Astrocyte (in vitro differentiated cells and primary cell): ENCODE measurements around the gene NPL. TPM values are rescaled to one million over a fixed set of nuclear protein-coding genes. Genes with fewer than 3 reads are reported as not detected.

Experiments
- DNase-seq: peaks from one replicate; pipeline ENCODE4 v3.0.0-alpha.2; 2010; ENCODE audit warnings: low read depth
- FAIRE-seq: peaks from 2 replicates; lab custom pipeline; 2011; peaks lifted over from hg19 to GRCh38; lab: Jason Lieb, UNC
- H2AFZ ChIP-seq: 2 replicates; pipeline ENCODE4 v1.6.0; 2012; ENCODE audit warnings: low read depth, low read length, inconsistent platforms
- H3K27ac ChIP-seq: 2 replicates; pipeline ENCODE4 v1.5.1; 2011; ENCODE audit warnings: low read depth, low read length, inconsistent platforms
- H3K27me3 ChIP-seq: 2 replicates; pipeline ENCODE4 v1.6.0; 2011; ENCODE audit warnings: low read length, inconsistent platforms; ENCODE audit not compliant: insufficient read depth
- H3K36me3 ChIP-seq: 2 replicates; pipeline ENCODE4 v1.5.1; 2011; ENCODE audit warnings: low read length, inconsistent platforms; ENCODE audit not compliant: insufficient read depth
- H3K4me1 ChIP-seq: 2 replicates; pipeline ENCODE4 v1.5.1; 2011; ENCODE audit warnings: low read length, inconsistent platforms; ENCODE audit not compliant: insufficient read depth
- H3K4me2 ChIP-seq: 2 replicates; pipeline ENCODE4 v1.6.0; 2012; ENCODE audit warnings: low read length, inconsistent platforms
- H3K4me3 ChIP-seq: 2 replicates; pipeline ENCODE4 v1.5.1; 2011; ENCODE audit warnings: low read depth, mild to moderate bottlenecking, low read length, inconsistent platforms; ENCODE audit not compliant: insufficient read depth
- H3K79me2 ChIP-seq: 2 replicates; pipeline ENCODE4 v1.6.0; 2012; ENCODE audit warnings: mild to moderate bottlenecking, low read length, inconsistent platforms; ENCODE audit not compliant: insufficient read depth
- H3K9ac ChIP-seq: 2 replicates; pipeline ENCODE4 v1.6.0; 2012; ENCODE audit warnings: mild to moderate bottlenecking, low read length, inconsistent platforms
- H3K9me3 ChIP-seq: 2 replicates; pipeline ENCODE4 v1.5.1; 2012; ENCODE audit warnings: low read depth, mild to moderate bottlenecking, low read length, inconsistent platforms; ENCODE audit not compliant: insufficient read depth
- H4K20me1 ChIP-seq: 2 replicates; pipeline ENCODE4 v1.6.0; 2012; ENCODE audit warnings: low read length, inconsistent platforms; ENCODE audit not compliant: insufficient read depth
- H3K27ac Mint-ChIP-seq: one replicate; pipeline ENCODE4 v1.8.0; 2021; ENCODE audit warnings: mild to moderate bottlenecking, mixed read lengths; ENCODE audit not compliant: unreplicated experiment
- H3K27me3 Mint-ChIP-seq: one replicate; pipeline ENCODE4 v1.8.0; 2021; ENCODE audit warnings: low read depth, mixed read lengths; ENCODE audit not compliant: unreplicated experiment
- H3K36me3 Mint-ChIP-seq: one replicate; pipeline ENCODE4 v1.8.0; 2021; ENCODE audit warnings: low read depth, mixed read lengths; ENCODE audit not compliant: unreplicated experiment
- H3K4me1 Mint-ChIP-seq: one replicate; pipeline ENCODE4 v1.8.0; 2021; ENCODE audit warnings: low read depth, mixed read lengths; ENCODE audit not compliant: unreplicated experiment
- H3K4me3 Mint-ChIP-seq: one replicate; pipeline ENCODE4 v1.8.0; 2021; ENCODE audit warnings: mild to moderate bottlenecking, moderate library complexity, mixed read lengths; ENCODE audit not compliant: unreplicated experiment
- H3K9me3 Mint-ChIP-seq: one replicate; pipeline ENCODE4 v1.8.0; 2021; ENCODE audit warnings: mild to moderate bottlenecking, mixed read lengths; ENCODE audit not compliant: unreplicated experiment
- CTCF ChIP-seq: IDR thresholded peaks from 2 replicates; pipeline ENCODE4 v1.5.1; 2011; ENCODE audit warnings: low read depth, mild to moderate bottlenecking, inconsistent platforms, low read length, moderate library complexity; ENCODE audit not compliant: insufficient read depth
- EZH2 ChIP-seq: IDR thresholded peaks from 2 replicates; pipeline ENCODE4 v1.6.1; 2012; ENCODE audit warnings: mild to moderate bottlenecking, low read length, inconsistent platforms; ENCODE audit not compliant: insufficient read depth
- total RNA-seq: library from RNA; stranded (reverse); gene quantifications from 2 replicates; pipeline ENCODE4 v1.2.1, GENCODE V29; 2021

The NPL gene
- total RNA-seq, 1 donor from 2014 or later, result 3.3 TPM

- H3K9me3 Mint-ChIP-seq, result no peaks in the 10 kb centered on the region
- no peaks in the 10 kb centered on the region for H3K9me3 ChIP-seq
- H3K27ac Mint-ChIP-seq, result no peak overlapping the region
- H3K36me3 Mint-ChIP-seq, result no peaks in the 10 kb centered on the region
- DNase-seq, result no peak
- H3K9ac ChIP-seq, result no peak overlapping the region
- FAIRE-seq, result no peak
- TF ChIP-seq EZH2, result no peak
- TF ChIP-seq CTCF, result no peak
- no peak overlapping the region for H3K4me3 ChIP-seq
- peaks cover 3% of the 10 kb centered on the region for H3K27me3 Mint-ChIP-seq
- peaks cover 2% of the 10 kb centered on the region for H3K4me1 Mint-ChIP-seq
- H3K27me3 ChIP-seq, result no peaks in the 10 kb centered on the region
- H3K79me2 ChIP-seq, result no peaks in the 10 kb centered on the region
- no peaks in the 10 kb centered on the region for H3K36me3 ChIP-seq
- H3K4me2 ChIP-seq, result no peak overlapping the region
- no peak overlapping the region for H3K27ac ChIP-seq
- no peak overlapping the region for H3K4me3 Mint-ChIP-seq
- no peak overlapping the region for H2AFZ ChIP-seq
- no peaks in the 10 kb centered on the region for H4K20me1 ChIP-seq
- no peaks in the 10 kb centered on the region for H3K4me1 ChIP-seq
Observed at GRCh38 chr1:182766881-182767645, 22.5 kb upstream of the NPL start.

- Mint-ChIP-seq H3K36me3 (no peaks in the 10 kb centered on the region), H3K27ac (no peak overlapping the region), H3K4me3 (no peak overlapping the region), H3K27me3 (peaks cover 4% of the 10 kb centered on the region), H3K4me1 (no peaks in the 10 kb centered on the region), H3K9me3 (no peaks in the 10 kb centered on the region)
- Histone ChIP-seq H3K4me2 (no peak overlapping the region), H3K27ac (no peak overlapping the region), H4K20me1 (no peaks in the 10 kb centered on the region), H3K27me3 (no peaks in the 10 kb centered on the region), H3K4me3 (no peak overlapping the region), H3K36me3 (no peaks in the 10 kb centered on the region), H3K79me2 (no peaks in the 10 kb centered on the region), H3K9ac (no peak overlapping the region), H3K4me1 (no peaks in the 10 kb centered on the region), H2AFZ (no peak overlapping the region), H3K9me3 (no peaks in the 10 kb centered on the region)
- FAIRE-seq (no peak), DNase-seq (peak; percentile 53)
- no peak for TF ChIP-seq EZH2
- no peak for TF ChIP-seq CTCF
Observed at GRCh38 chr1:182768963-182769362, 20.6 kb upstream of the NPL start.

- no peaks in the 10 kb centered on the region for H3K4me1 ChIP-seq
- TF ChIP-seq CTCF, result no peak
- TF ChIP-seq EZH2, result no peak
- Mint-ChIP-seq H3K27me3 (peaks cover 16% of the 10 kb centered on the region), H3K27ac (no peak overlapping the region), H3K36me3 (no peaks in the 10 kb centered on the region), H3K9me3 (no peaks in the 10 kb centered on the region), H3K4me3 (no peak overlapping the region), H3K4me1 (no peaks in the 10 kb centered on the region)
- H3K79me2 ChIP-seq, result no peaks in the 10 kb centered on the region
- H3K27me3 ChIP-seq, result no peaks in the 10 kb centered on the region
- no peak overlapping the region for H3K9ac ChIP-seq
- FAIRE-seq (no peak), DNase-seq (no peak)
- H3K4me3 ChIP-seq, result no peak overlapping the region
- no peaks in the 10 kb centered on the region for H4K20me1 ChIP-seq
- H3K4me2 ChIP-seq, result no peak overlapping the region
- no peak overlapping the region for H3K27ac ChIP-seq
- H3K9me3 ChIP-seq, result no peaks in the 10 kb centered on the region
- H2AFZ ChIP-seq, result no peak overlapping the region
- no peaks in the 10 kb centered on the region for H3K36me3 ChIP-seq
Observed at GRCh38 chr1:182770232-182770631, 19.3 kb upstream of the NPL start.
